HG03280 (cell line): ENCODE data around the gene CSNK2B.

Experiments
- ATAC-seq: cut with Tn5 transposase; IDR thresholded peaks from one replicate; pipeline ENCODE4 v1.9.1; 2021; ENCODE audit warnings: mild to moderate bottlenecking, moderate library complexity; ENCODE audit not compliant: unreplicated experiment

The CSNK2B gene

DNA sequence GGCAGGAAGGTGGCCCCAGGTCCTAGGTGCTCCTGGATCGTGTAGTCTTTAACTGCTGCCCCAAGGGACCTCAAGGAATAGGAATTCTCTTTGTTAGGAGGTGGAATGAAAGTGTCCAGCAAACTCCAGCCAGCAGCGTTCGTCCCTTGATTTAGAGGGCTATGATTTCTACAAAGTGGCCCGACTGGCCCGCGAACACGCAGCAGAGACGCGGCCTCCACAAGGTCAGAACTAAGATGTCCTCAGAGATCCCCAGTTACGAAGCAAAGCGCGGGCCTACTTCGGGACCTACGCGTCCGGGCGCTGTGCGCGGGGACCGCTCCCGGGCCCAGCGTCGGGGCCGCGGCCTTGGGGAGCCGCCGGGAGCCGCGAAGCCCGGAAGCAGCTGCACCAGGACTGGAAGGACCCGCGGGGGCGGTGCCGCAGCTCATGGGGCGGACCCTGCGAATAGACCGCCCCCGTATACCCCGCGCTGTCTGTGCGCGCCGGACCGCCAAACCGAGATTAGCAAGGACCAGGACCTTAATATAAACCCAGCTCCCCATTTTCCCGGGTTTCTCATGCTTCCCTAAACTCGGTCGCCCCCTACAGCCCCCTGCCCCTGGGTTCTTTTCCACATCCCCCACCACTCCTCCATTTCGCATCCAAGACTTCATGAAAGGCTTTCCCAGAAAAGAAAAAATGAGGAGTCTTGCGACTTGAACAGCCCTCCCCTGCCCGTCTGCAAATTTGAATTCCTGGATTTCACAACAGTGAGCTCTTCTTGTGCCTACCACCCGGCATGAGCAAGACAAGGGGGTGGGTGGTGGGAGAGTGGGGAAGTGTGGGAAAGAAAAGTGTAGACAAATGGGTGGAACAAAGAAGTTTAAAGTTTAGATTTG, 5.3 kb upstream of the CSNK2B start, which contains the start of gene C6orf47:
Gene C6orf47, minus strand, starts transcription at position 398 of the 881 bp plus-strand sequence. CDS start 831 bp downstream, outside the sequence.
- peak; percentile 53 for ATAC-seq

- no peak for ATAC-seq
These were observed 4.4 kb upstream of the CSNK2B start for GRCh38 chr6:31661262-31662123.

- ATAC-seq = no peak
These were observed 3.7 kb upstream of the CSNK2B start for GRCh38 chr6:31662124-31662723.

DNA sequence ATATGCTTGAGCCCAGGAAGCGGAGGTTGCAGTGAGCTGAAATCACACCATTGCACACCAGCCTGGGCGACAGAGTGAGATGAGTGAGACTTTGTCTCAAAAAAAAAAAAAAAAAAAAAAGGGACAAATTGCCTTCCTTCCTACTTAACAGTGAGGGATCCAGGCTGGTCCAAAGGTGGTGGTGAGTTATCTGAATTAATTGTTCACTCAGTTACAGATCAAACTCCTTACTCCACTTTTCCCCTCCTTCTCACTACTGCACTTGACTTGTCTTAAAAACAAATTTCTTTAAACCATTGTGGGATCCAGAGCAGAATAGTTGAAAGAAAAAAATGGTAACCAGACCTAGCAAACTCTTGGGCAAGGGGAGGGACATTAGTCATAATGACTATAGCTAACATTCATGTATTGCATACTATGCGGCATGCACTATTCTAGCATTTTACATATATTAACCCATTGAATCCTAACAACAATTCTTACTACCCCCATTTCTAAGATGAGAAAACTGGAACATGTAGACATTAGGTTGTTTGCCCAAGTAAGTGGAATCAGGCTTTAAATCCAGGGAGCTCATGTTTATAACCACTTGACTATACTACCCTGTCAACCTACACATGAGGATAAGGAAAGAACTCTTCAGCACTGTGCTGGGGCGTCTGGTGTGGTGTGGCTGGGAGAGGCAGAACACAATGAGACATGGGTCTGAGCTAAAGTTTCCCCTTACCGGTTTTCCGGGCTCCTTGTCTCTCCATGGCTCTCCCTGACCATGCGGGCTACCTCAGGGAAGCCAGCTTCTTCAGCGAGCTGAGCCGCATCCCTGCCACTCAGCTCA, 2.5 kb upstream of the CSNK2B start:
- no peak for ATAC-seq

DNA sequence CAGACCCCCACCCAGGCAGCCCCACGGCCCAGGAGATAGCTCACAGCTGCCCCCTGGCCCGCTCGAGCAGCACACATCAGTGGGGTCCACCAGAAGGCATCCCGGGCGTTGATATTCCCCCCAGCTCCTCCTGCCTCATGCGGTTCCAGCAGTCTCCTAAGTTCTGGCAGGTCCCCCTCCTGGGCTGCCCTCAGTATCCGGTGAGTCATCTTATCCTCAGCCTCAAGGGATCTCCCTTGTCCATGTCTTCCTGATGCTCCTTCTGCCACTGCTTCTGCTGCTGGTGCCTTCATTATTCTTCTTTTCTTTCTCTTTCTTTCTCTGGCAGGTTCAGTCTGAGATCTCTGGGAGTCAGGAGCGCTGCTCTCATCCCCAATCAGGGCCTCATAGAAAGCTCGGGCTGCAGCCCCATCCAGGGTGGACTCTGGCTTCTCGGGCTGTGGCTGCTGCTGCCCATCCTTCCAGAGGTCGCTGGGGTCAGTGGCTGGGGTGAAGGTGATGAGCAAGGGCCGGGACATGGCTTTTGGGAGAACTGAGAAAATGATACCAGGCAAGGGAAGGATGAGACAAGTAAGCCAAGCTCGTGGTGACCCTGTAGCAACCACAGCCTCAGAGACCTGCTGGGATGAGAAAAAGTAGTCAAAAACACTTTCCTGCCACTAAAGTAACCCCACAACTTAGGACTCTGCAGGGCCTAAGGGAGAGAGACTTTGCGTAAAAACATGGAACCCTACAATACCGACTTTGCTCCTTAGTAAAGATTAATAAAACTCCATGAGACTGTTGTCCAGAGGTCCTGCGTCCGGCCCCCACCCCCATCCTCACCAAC, 1.7 kb upstream of the CSNK2B start:
- no peak for ATAC-seq

GRCh38 chr6:31664790-31665500, 935 bp upstream of the CSNK2B start, which contains the start of gene GPANK1:
Gene GPANK1 (minus strand): TSS chr6:31664997. CDS start chr6:31664478, 519 bp downstream.
- ATAC-seq = peak; percentile 36

DNA sequence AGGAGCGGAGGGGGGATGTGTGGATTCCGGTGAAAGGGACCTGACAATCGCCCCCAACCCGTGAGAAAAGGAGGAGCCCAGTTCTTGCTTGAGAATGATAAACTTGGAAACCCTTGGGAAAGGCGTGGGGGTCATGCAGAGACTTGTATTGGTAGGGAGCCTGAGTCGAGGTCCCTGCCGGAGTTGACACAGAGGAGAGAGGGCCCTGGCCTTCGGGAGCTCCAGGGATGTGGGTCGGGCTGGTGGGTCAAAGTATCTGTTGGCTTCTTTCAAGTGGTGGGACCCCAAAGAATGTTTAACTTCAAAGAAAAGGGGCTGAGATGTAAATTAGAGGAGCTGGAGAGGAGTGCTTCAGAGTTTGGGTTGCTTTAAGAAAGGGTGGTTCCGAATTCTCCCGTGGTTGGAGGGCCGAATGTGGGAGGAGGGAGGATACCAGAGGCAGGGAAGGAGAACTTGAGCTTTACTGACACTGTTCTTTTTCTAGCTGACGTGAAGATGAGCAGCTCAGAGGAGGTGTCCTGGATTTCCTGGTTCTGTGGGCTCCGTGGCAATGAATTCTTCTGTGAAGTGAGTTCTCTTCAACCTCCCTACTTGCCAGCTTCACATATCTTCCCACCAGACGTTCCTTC, 571 bp downstream of the CSNK2B start:
- no peak for ATAC-seq

- no peak for ATAC-seq
These were observed 3.8 kb downstream of the CSNK2B start, which contains the start of gene LY6G5B for GRCh38 chr6:31669676-31670075. Gene LY6G5B (plus strand): TSS chr6:31669976. CDS start chr6:31670951, 975 bp downstream.

GRCh38 chr6:31676322-31676903, 10.5 kb downstream of the CSNK2B start:
- ATAC-seq = no peak

- no peak for ATAC-seq
These were observed 11.0 kb downstream of the CSNK2B start for GRCh38 chr6:31676904-31677303.

- ATAC-seq = no peak
These were observed 12.1 kb downstream of the CSNK2B start for GRCh38 chr6:31677955-31678354.

GRCh38 chr6:31680226-31681134, 14.6 kb downstream of the CSNK2B start, which contains the start of gene LY6G5C:
Gene LY6G5C (minus strand): TSS chr6:31681067. CDS start chr6:31680373, 694 bp downstream.
- no peak for ATAC-seq

DNA sequence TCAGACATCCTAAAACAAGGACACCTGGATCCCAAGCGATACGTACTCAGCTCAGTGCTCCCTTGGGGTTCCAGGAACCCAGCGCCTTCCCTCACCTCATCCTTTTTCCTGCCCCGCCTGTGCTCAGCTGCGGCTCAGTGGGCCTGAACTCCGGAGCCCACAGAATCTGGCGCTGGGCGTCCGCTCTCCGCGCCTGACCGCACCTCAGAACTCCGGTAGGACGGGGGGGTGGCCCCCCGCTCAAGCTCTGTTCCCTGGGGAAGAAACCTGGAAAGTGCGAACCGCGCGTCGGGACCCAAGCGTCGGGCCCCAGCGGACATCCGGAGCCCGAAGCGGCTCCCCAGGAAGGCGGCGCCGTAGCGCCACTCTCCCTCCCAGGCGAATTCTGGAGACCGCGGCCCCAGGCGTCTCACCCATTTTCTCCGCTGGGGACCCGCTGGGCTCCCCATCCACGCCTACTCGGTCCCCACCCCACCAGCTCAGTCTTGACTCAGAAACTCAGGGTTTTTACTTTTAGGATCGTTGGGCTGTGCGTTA, 15.3 kb downstream of the CSNK2B start:
- no peak for ATAC-seq

DNA sequence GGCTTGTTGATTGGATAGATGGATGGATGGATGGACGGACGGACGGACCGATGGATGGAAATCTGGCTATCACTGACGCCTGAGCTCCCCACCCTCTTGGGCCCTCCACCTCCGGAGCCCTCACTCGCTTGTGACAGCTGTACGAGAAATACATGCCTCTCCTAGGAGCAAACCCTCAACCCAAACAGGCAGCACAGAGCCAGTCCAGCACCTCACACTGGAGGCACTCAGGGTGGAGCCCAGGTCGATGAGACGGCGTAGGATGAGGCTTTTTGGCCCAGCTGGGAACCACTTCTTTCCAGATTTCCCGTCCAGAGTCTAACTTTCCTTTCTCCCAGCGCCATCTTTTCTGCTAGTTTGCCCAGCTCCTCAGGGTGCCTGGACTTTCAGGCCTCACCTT, 17.7 kb downstream of the CSNK2B start:
- ATAC-seq = no peak

DNA sequence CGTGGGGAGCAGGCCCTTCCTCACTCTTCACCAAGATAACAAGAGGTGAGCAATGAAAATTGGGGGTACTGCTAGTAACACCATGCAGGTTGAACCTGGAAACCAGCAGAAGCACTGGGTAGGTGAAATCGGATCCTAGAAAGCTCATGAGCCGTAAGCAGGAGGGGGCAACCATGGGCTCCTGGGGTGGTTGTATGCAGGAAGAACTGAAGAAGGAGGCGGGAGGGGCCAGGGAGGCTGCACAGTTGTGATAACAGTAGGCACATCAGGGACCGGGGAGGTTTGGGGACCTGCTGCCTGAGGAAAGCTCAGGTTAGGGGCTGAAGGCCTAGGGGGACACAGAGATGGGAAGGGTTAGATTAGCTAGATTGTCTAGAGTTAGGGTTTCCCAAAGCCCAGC, 20.6 kb downstream of the CSNK2B start:
- ATAC-seq = no peak

DNA sequence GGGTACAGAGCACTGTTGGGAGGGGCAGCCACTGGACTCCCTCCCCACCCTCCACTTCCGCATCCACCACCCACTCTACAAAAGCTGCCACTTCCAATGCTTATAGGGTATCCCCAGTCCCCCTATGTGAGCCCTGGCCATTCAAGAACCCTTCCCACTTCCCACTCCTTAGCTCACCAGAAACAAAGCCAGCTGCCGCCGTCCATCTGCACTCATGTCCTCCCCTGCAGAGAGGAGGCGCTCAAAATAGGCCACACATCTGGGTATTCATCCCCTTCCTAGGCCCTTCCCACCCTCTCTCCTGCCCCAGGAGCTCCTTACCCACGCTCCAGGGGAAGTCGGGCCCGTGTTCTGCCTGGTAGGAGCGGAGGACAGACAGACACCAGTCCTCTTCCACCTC, 21.4 kb downstream of the CSNK2B start:
- ATAC-seq = no peak
